A549 (cell line): ENCODE results near the gene PDE7B.

Experiments used
- CEBPB ChIP-seq, 2 experiments: fragments of >200 bp in 1 of 2; sonication (Bioruptor Twin) in 1 of 2; formaldehyde crosslinking in 1 of 2; IDR thresholded peaks; 2 replicates each; pipeline ENCODE4 v1.6.1; 2012 to 2016
- E2F6 ChIP-seq: IDR thresholded peaks from 2 replicates; pipeline ENCODE4 v1.6.1; 2012; ENCODE audit warnings: low read depth, borderline replicate concordance
- HDAC2 ChIP-seq: fragments of 200-600 bp; sonication (generic); IDR thresholded peaks from 2 replicates; pipeline ENCODE4 v1.6.1; 2016
- HOXA7 ChIP-seq: fragments of 250-450 bp; sonication (Bioruptor Pico); IDR thresholded peaks from 2 replicates; pipeline ENCODE4 v1.5.0; 2020; ENCODE audit warnings: mild to moderate bottlenecking, moderate library complexity
- NR3C1 ChIP-seq: fragments of >200 bp; sonication (Bioruptor Twin); formaldehyde crosslinking; IDR thresholded peaks from 3 replicates; pipeline ENCODE4 v1.6.1; 2017
- POLR2AphosphoS2 ChIP-seq: conservative IDR thresholded peaks from 2 replicates; pipeline ENCODE4 v1.6.1; 2012; ENCODE audit warnings: low read length, improper control_type of control experiment, inconsistent platforms
- RAD21 ChIP-seq, 2 experiments: fragments of >200 bp in 1 of 2; sonication (Bioruptor Twin) in 1 of 2; formaldehyde crosslinking in 1 of 2; IDR thresholded peaks in 1 of 2; conservative IDR thresholded peaks in 1 of 2; 2 replicates in 1 of 2; 3 replicates in 1 of 2; pipeline ENCODE4 v1.6.1; 2012 to 2018; ENCODE audit warnings: inconsistent platforms in 1 of 2
- RNF2 ChIP-seq: fragments of 200-600 bp; sonication (generic); IDR thresholded peaks from 2 replicates; pipeline ENCODE4 v1.6.1; 2016; ENCODE audit warnings: low read depth, mild to moderate bottlenecking, antibody characterized with exemption, moderate library complexity, borderline replicate concordance
- USF2 ChIP-seq: fragments of 450-650 bp; IDR thresholded peaks from 2 replicates; pipeline ENCODE4 v1.6.1; 2014; ENCODE audit warnings: antibody characterized with exemption
- TF ChIP-seq, protein P1 (sequence below): fragments of >200 bp; sonication (Bioruptor Twin); formaldehyde crosslinking; IDR thresholded peaks from 3 replicates; pipeline ENCODE4 v1.5.1; 2016

GRCh38 chr6:136076496-136076895, 225.0 kb downstream of the PDE7B start:
- TF ChIP-seq USF2 (no peak), POLR2AphosphoS2 (no peak), E2F6 (no peak), CEBPB (IDR thresholded peaks at IDR 0.05) (no peak), HDAC2 (no peak), NR3C1 (no peak), RNF2 (no peak), HOXA7 (CRISPR knock-in tag) (no peak), RAD21 (conservative IDR thresholded peaks at IDR 0.05 in 1 of 2, IDR thresholded peaks at IDR 0.05 in 1 of 2) (no peak)
- TF ChIP-seq, protein P1, sequence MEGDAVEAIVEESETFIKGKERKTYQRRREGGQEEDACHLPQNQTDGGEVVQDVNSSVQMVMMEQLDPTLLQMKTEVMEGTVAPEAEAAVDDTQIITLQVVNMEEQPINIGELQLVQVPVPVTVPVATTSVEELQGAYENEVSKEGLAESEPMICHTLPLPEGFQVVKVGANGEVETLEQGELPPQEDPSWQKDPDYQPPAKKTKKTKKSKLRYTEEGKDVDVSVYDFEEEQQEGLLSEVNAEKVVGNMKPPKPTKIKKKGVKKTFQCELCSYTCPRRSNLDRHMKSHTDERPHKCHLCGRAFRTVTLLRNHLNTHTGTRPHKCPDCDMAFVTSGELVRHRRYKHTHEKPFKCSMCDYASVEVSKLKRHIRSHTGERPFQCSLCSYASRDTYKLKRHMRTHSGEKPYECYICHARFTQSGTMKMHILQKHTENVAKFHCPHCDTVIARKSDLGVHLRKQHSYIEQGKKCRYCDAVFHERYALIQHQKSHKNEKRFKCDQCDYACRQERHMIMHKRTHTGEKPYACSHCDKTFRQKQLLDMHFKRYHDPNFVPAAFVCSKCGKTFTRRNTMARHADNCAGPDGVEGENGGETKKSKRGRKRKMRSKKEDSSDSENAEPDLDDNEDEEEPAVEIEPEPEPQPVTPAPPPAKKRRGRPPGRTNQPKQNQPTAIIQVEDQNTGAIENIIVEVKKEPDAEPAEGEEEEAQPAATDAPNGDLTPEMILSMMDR: no peak
